DND-41 (cell line): Measurements from ENCODE around the gene TREH.

Experiments used
- EZH2 ChIP-seq: IDR thresholded peaks from 3 replicates; pipeline ENCODE4 v1.6.1; 2012; ENCODE audit warnings: borderline replicate concordance, low read depth, mild to moderate bottlenecking, moderate library complexity, low read length, inconsistent platforms; ENCODE audit not compliant: severe bottlenecking
- TF ChIP-seq, protein P1 (sequence below): IDR thresholded peaks from 2 replicates; pipeline ENCODE4 v1.5.1; 2012; ENCODE audit warnings: borderline replicate concordance, low read length, moderate library complexity, mild to moderate bottlenecking; ENCODE audit not compliant: poor library complexity, severe bottlenecking; ENCODE audit errors: extremely low read depth

DNA sequence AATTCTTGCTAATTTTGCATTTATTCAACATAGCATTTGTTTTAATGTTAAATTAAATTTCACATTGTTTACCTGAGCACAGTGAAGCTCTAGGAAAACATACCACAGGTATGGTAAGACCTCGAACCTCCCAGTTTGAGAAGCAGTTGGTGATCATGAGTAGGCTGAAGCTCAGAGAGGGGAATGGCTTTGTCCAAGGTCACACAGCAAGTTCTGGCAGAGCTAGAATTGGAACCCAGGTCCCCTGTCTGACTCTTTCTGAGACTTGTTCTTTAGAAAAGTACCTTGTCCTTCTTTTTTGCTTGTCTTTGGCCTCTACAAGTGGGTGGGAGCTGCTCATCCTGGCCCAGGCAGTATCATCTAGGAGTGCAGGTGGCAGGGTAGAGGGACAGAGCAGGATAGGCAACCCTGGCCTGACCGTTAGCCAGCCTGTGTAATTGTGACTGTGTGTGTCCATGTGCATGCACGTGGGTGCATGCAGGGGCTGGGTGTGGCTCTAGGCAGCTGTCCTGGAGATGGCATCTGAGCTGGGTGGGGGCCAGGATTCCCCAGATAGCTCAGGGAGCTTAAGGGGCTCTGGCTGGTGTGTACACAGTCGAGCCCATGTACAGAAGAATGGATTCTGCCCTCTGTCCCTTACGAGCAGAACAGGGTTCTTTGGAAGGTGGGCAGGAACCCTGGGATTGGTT is 50.4 kb downstream of the TREH start:
- no peak for TF ChIP-seq EZH2
- TF ChIP-seq, protein P1, sequence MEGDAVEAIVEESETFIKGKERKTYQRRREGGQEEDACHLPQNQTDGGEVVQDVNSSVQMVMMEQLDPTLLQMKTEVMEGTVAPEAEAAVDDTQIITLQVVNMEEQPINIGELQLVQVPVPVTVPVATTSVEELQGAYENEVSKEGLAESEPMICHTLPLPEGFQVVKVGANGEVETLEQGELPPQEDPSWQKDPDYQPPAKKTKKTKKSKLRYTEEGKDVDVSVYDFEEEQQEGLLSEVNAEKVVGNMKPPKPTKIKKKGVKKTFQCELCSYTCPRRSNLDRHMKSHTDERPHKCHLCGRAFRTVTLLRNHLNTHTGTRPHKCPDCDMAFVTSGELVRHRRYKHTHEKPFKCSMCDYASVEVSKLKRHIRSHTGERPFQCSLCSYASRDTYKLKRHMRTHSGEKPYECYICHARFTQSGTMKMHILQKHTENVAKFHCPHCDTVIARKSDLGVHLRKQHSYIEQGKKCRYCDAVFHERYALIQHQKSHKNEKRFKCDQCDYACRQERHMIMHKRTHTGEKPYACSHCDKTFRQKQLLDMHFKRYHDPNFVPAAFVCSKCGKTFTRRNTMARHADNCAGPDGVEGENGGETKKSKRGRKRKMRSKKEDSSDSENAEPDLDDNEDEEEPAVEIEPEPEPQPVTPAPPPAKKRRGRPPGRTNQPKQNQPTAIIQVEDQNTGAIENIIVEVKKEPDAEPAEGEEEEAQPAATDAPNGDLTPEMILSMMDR: no peak
